Measurements from ENCODE around the gene TRIM28. TPM values are rescaled to one million over a fixed set of nuclear protein-coding genes. Genes with fewer than 3 reads are reported as not detected.
"Not testable (repeated sequence)": the region's sequence is repeated elsewhere in the genome, so short reads cannot be mapped to it uniquely, and the experiment has no call there.

The TRIM28 gene
- total RNA-seq, 1 experiment from 2014 or later = 359 TPM

DNA sequence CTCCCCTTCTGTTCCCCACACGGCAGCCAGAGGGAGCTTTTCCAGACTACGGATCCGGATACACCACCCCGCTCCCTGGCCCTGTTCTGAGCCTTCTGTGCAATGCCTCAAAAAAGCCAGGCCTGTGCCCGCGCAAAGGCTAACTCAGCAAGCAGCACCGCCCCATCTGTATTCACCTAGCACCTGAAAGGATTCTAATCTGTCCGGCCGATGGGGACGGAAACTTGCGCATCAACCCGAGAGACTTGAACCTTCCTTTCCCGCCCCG is 24.8 kb upstream of the TRIM28 start:
- DNase-seq (ENCODE audit: low read depth) = peak; percentile 75

DNA sequence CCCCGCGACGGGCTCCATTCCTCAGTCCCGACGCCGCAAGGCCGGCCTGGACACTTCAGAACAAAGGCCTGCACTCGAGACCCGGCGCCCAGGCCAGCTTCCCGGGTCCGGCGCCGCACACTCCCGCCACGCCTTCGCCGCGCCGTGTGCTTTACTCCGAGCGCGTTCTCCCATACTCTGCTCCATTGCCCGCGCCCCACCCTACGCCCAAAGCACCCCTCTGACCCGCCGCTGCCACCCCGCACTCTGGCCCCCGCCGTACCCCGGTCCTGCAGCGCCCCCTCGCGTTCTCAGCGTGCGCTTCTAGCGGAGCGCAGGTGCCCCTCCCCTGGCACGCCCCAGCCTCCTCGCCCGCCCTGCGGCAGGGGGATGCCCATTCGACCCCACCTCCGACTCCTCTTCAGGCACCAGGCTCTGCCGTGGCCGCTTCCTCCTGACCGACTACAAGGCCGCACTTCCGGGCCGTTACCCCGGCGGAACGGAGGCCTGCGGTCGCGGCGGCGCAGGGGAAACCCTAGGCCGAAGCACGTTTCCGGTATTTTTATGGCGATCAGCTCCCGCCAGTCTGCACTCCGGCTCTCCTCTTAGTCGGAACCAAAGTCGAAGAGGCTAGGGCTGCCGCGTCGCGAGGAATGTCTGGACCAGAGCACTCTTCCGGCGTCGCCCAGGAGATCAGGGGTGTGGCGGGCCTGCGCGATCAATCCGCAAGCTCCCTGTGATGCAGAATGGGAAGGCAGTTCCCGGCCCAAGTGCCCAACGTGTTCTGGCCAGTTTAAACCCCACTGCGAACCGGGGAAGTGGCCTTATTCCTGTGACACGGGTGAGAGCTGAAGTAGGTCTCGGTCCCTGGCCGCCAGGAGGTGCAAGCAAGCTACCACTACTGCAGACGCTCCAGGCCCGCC is 24.3 kb upstream of the TRIM28 start, which contains the start of gene ZBTB45:
ZBTB45 (minus strand) TSS at position 456 of the 902 bp plus-strand sequence. CDS start 2,137 bp downstream, outside the sequence.
- peak; percentile 95 for DNase-seq (ENCODE audit: low read depth)

DNA sequence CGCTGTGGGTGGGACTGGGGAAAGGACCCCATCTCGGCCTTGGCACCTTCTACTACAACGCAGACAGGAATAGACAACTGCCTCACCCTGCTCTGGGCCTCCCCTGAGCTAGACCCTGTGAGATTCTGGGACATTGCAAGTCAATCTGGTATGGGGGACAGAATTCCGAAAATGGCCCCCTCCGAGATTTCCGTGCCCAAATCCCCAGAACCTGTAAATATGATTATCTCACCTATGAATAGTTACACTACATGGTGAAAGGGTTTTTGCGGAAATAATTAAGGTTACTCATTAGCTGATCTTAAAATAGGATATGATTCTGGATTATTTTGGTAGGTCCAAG is 23.6 kb upstream of the TRIM28 start:
- no peak for DNase-seq (ENCODE audit: low read depth)

DNA sequence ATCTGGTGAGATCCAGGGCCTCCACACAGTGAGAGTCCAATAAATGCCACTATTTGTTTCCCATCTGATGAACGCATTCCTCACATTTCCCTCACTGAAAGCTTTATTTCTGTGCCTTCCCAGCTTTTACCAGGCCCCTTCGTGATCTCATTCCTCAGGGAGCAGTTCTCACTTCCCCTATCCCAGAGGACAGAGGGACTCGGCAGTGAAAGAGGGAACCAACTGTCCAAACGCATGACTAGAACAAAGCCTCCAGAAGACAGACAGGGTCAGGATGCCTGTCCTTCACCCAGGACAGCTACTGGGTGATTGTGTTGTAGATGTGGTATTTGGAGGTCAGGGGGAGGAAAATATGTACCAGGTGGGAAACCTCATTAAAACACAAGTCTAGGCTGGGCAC is 22.2 kb upstream of the TRIM28 start:
- DNase-seq (ENCODE audit: low read depth) = no peak

DNA sequence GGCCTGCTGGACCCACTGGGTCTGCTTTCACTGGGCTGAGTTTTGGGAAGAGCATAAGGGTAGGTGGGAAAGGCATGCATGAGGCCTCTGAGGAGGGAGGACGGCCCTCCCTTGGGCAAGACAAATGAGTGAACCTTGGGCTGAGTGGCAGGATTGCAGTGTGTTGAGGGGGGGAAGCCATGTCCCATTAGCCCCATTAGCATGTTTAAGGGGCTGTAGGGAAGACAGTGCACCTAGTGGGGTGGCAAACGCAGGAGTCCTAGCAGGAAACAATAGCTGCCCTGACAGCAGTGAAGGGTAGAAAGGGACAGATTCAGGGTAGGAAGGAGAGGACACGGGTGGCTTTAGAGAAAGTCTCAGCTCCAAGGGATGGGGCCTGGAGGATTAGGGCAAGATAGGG is 21.2 kb upstream of the TRIM28 start:
- DNase-seq (ENCODE audit: low read depth) = no peak

DNA sequence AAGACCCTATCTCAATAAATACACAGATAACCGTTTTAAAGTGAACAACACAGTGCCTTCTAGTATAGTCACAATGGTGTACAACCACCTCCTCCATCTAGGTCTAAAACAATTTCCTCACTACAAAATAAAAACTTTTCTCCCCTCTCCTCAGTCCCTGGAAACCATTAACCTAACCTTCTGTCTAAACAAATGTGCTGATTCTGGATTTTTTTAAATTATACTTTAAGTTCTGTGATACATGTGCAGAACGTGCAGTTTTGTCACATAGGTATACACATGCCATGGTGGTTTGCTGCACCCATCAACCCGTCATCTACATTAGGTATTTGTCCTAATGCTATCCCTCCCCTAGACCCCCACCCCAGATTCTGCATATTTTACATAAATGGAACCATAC is 14.5 kb upstream of the TRIM28 start:
- DNase-seq (ENCODE audit: low read depth) = no peak

DNA sequence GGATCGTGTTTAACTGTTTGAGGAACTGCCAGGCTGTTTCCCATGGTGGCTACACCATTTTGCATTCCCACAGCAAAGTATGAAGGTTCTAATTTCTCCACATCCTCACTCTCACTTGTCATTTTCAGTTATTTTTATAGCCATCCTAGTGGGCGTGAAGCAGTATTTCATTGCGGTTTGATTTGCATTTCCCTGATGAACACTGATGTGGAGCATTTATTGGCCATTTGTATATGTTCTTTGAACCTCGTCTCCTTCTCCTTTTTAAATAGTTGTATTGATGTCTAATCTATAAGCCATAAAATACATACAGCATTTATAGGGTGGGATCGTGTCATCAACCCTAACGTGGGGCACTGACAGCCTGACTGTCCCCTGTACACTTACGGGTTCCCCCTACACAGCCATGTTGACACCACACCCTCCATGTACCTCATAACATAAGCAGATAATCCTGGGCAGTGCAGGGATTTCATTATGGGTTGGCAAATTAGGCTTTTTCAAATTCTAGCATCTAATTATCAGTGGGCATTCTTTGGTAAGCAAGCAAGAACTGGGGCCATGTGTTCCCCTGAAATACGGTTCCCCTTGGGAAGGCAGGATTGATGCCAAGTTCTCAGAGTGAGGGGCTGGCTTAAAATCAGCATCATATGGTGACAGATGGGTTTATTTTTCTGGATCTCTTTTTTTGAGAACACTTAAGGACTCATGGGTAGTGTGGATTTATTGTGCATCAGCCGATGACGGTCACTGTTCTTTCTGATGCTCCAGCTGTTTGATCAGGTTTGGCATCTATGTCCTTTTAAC is 12.6 kb upstream of the TRIM28 start:
- DNase-seq (ENCODE audit: low read depth) = no peak

DNA sequence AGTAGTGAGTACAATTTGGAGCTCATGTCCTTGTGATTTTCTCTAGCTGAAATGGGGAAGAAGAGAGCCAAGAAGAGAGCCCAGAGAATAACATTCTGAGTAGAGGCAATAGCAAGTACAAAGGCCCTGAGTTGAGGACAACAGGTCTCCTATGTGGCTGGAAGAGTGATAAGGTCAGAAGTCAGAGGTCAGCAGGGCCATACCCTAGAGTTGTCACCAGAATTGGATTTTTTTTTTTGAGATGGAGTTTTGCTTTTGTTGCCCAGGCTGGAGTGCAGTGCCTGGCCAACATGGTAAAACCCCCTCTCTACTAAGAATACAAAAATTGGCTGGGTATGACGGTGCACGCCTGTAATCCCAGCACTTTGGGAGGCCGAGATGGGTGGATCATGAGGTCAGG is 8.0 kb upstream of the TRIM28 start:
- no peak for DNase-seq (ENCODE audit: low read depth)

DNA sequence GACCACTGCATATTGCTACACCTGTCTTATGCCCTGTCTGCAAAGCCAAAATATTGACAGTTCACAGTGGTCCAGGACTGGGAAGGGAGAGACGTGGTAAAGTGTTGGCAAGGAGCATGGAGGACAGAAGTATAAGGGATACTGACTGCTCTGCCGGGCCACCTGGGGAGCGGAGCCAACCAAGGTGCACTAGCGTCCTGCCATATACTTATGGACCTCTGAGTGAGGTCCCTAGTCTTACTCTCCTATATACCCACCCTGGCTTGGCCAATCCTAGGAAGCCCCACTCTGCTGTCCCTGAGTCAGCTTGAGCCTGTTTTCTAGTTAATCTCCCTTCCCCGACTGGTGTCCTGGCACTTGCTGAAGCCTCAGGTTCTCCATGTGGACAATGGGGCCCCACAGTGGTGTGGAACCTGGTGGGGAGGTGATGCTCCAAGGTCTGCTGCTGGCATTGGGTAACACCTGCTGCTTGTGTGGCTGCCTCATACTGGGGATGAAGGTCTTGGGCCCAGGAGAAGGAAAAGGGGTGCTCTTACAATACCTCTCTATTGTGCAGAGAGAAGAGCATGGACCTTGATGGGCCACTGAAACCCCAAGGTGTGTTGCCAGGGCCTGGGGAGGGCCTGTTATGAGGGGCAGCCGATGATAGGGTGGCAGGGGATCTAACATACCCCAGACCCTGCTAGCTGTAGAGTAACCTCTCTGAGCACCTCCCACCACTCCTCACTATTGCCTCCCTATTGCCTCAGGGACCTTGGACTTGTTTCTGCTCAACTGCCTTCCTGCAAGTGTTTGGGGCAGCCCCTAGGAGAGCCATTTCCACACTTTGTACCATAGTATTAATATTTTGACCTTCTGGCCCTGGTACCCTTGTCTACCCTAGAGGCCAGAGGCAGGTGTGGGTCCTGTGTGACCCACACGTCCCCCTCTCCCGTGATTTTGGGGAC is 6.7 kb upstream of the TRIM28 start:
- DNase-seq (ENCODE audit: low read depth) = no peak

DNA sequence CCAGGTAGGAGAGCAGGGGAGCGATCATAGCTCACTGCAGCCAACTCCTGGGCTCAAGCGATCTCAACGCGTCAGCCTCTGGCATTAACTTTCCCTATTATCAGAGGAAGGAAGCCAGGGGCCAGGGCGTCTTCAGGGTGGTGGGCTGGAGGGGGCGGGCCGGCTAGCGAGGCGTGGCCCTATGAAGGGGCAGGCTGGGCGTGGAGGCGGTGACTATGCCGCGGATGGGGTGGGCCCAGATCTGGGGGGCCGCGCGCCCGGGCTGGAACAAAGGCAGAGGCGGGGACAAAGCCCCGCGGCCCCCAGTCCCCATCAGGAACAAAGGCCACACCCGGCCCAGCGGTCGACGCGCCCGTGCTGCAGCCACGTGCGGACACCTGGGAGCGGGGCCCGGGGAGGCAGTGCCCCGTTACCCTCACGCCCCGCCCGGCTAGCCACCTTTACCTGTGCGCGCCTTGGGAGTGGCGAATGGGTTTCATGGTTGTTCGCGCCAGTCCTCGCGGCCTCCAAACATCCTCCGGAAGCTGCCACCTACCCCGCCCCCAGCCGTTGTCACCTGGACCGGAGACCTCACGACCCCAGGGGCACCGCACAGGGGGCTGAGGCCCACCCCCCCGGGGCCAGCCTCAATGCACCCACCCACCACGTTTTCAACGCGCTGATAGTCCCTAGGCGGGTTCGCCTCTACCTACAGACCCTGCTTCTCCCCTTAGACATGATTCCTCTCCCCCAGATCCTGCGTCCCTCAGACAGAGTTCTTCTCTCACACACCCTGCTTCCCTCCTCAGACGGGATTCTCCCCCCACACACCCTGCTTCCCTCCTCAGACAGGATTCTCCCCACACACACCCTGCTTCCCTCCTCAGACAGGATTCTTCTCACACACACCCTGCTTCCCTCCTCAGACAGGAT is 5.4 kb upstream of the TRIM28 start:
- DNase-seq (ENCODE audit: low read depth) = no peak

DNA sequence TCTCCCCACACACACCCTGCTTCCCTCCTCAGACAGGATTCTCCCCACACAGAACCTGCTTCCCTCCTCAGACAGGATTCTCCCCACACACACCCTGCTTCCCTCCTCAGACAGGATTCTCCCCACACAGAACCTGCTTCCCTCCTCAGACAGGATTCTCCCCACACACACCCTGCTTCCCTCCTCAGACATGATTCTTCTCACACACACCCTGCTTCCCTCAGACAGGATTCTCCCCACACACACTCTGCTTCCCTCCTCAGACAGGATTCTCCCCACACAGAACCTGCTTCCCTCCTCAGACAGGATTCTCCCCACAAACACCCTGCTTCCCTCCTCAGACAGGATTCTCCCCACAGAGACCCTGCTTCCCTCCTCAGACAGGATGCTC is 4.7 kb upstream of the TRIM28 start:
- DNase-seq (ENCODE audit: low read depth) = not testable (repeated sequence)

DNA sequence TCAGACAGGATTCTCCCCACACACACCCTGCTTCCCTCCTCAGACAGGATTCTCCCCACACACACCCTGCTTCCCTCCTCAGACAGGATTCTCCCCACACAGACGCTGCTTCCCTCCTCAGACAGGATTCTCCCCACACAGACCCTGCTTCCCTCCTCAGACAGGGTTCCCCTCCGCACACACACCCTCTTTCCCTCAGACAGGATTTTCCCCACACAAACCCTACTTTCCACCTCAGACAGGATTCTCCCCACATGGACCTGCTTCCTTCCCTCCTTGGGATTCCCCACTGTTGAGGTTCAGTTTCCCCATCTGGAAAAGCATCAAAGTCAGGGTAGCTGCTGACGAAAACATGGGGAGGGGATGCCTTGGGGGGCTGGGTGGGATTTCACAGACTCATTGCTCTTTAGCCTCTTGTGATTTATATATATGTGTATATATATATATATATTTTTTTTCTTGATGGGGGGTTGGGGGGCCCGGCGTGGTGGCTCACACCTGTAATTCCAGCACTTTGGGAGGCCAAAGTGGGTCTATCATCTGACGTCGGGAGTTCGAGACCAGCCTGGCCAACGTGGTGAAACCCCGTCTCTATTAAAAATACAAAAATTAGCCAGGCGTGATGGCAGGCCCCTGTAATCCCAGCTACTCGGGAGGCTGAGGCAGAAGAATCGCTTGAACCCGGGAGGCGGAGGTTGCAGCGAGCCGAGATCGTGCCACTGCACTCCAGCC is 1.1 kb upstream of the TRIM28 start:
- DNase-seq (ENCODE audit: low read depth) = not testable (repeated sequence)

DNA sequence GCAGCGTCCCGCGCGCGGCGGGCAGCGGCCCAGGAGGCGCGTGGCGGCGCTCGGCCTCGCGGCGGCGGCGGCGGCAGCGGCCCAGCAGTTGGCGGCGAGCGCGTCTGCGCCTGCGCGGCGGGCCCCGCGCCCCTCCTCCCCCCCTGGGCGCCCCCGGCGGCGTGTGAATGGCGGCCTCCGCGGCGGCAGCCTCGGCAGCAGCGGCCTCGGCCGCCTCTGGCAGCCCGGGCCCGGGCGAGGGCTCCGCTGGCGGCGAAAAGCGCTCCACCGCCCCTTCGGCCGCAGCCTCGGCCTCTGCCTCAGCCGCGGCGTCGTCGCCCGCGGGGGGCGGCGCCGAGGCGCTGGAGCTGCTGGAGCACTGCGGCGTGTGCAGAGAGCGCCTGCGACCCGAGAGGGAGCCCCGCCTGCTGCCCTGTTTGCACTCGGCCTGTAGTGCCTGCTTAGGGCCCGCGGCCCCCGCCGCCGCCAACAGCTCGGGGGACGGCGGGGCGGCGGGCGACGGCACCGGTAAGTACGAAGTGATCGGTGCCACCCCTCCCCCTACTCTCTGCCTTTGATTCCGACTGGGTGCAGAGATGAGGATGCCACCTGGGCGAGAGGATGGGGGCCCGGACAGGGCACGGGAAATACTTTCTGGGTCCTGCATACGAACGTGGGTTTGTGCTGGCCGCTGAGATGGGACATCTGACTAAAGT is 874 bp downstream of the TRIM28 start:
- DNase-seq (ENCODE audit: low read depth) = peak; percentile 32

DNA sequence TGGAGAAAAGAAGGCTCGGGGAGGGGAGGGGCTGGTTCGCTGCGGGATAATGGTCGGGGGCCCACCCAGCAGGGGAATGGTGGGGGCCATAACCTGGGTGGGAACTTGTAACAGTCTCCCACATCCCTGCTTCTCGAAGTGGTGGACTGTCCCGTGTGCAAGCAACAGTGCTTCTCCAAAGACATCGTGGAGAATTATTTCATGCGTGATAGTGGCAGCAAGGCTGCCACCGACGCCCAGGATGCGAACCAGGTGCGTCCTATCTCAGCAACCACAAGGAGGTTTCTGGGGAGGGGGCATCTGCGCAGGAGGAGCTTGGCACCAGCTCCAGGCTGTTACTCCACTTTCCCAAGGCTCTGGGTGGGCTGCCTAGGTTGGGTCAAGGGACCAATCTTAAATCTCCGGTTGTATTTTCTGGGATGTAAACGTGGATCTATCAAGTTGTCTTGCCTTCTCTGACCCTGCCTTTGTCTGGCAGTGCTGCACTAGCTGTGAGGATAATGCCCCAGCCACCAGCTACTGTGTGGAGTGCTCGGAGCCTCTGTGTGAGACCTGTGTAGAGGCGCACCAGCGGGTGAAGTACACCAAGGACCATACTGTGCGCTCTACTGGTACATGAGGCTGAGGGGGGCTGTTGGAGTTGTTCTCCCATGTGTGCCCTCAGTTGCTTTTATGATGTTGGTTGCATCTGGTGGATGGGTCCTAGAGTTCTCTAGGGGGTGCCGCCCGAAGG is 1.6 kb downstream of the TRIM28 start:
- no peak for DNase-seq (ENCODE audit: low read depth)

DNA sequence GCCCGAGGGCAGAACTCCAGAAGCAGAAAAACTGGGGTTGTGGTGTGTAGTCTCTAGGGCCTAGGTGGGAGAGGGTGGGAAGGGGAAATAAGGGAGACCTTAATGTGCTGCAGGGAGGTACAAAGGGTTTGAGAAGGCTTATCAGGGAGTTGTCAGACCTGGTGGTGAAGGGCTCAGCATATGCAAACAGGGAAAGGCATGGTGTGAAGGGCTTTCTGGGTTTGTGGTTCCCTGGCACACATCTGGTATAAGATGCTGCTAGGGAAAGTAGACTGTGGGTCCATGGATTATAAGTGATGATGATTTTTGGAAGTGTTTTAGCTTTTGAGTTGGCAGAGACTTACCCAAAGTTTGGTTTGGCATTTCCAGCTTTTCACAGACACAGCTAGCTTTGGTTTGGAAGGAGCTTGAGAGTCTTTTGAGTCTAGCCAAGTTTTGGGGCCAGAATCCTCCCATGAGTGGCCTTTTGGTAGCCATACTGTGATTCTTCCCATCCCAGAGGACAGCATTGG is 2.2 kb downstream of the TRIM28 start:
- no peak for DNase-seq (ENCODE audit: low read depth)

DNA sequence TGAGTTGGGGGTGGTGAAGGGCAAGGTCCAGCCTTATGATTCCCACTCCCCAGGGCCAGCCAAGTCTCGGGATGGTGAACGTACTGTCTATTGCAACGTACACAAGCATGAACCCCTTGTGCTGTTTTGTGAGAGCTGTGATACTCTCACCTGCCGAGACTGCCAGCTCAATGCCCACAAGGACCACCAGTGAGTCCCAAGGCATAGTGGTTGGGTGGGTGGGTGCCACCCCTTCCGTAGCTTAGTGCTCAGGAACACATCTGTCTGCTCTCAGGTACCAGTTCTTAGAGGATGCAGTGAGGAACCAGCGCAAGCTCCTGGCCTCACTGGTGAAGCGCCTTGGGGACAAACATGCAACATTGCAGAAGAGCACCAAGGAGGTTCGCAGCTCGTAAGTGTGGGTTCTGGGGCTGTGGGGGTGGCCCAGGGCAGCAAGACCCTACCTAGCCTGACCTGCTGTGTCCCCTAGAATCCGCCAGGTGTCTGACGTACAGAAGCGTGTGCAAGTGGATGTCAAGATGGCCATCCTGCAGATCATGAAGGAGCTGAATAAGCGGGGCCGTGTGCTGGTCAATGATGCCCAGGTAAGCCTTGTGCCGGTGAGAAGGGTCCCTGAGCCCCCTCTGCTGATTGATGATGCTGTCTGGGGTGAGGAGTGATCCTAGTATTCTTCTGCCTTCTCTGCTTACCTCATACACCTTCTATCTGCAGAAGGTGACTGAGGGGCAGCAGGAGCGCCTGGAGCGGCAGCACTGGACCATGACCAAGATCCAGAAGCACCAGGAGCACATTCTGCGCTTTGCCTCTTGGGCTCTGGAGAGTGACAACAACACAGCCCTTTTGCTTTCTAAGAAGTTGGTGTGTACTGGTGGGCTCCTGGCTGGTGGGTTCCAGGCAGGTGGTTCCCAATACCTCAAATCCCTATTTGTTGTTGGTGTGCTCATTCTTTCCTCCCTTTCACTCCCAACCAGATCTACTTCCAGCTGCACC is 3.8 kb downstream of the TRIM28 start:
- DNase-seq (ENCODE audit: low read depth) = no peak

DNA sequence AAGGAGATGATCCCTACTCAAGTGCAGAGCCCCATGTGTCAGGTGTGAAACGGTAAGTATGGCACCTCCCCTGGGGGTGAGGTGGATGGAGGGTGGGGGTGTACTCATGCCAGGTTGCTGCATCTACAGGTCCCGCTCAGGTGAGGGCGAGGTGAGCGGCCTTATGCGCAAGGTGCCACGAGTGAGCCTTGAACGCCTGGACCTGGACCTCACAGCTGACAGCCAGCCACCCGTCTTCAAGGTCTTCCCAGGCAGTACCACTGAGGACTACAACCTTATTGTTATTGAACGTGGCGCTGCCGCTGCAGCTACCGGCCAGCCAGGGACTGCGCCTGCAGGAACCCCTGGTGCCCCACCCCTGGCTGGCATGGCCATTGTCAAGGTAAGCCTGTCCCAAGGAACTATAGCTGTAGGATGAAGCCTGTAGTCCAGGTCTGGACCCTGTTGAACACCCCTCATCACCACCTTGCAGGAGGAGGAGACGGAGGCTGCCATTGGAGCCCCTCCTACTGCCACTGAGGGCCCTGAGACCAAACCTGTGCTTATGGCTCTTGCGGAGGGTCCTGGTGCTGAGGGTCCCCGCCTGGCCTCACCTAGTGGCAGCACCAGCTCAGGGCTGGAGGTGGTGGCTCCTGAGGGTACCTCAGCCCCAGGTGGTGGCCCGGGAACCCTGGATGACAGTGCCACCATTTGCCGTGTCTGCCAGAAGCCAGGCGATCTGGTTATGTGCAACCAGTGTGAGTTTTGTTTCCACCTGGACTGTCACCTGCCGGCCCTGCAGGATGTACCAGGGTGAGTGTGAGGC is 5.2 kb downstream of the TRIM28 start:
- DNase-seq (ENCODE audit: low read depth) = no peak
